Vagina (tissue), 2 donors: ENCODE data around the gene KCNIP4. TPM values are rescaled to one million over a fixed set of nuclear protein-coding genes. Genes with fewer than 3 reads are reported as not detected.
A peak's percentile ranks its signal among the peaks of the same experiment; 100 is the strongest.
"Not testable (repeated sequence)": the region's sequence is repeated elsewhere in the genome, so short reads cannot be mapped to it uniquely, and the experiment has no call there.

ENCODE experiments used
- DNase-seq, 2 donors: peaks; one replicate each; pipeline ENCODE4 v3.0.0-alpha.2; 2017; ENCODE audit errors: extremely low spot score in 2 of 2
- H3K27ac ChIP-seq: fragments of 200-600 bp; sonication (generic); one replicate; pipeline ENCODE4 v1.5.1; 2019
- H3K27me3 ChIP-seq: fragments of 200-600 bp; sonication (generic); one replicate; pipeline ENCODE4 v1.5.1; 2019
- H3K36me3 ChIP-seq, 2 donors: fragments of 200-600 bp; sonication (generic); one replicate each; pipeline ENCODE4 v1.5.1; 2017 to 2019
- H3K4me1 ChIP-seq: fragments of 200-600 bp; sonication (generic); one replicate; pipeline ENCODE4 v1.5.1; 2019
- H3K4me3 ChIP-seq, 2 donors: fragments of 200-600 bp; sonication (generic); 1 replicate in 1 of 2; 2 replicates in 1 of 2; pipeline ENCODE4 v1.5.1; 2016 to 2019
- H3K9me3 ChIP-seq: fragments of 200-600 bp; sonication (generic); one replicate; pipeline ENCODE4 v1.5.1; 2019
- POLR2A ChIP-seq, 2 donors: fragments of 450-650 bp; IDR thresholded peaks; one replicate each; pipeline ENCODE4 v1.6.1; 2017; ENCODE audit warnings: antibody characterized with exemption in 2 of 2, mild to moderate bottlenecking in 2 of 2, moderate library complexity in 2 of 2
- POLR2AphosphoS5 ChIP-seq, 2 donors: sonication (generic); formaldehyde crosslinking; IDR thresholded peaks; one replicate each; pipeline ENCODE4 v1.9.0; 2017; ENCODE audit warnings: antibody characterized with exemption in 2 of 2, mild to moderate bottlenecking in 2 of 2, low read depth in 1 of 2; ENCODE audit not compliant: insufficient read depth in 1 of 2
- intact Hi-C: fragments of 100-400 bp; cut with DNase I; formaldehyde crosslinking; loops from one replicate; pipeline ENCODE4 v1.15.1; 2023
- total RNA-seq: library from RNA; depleted of rRNA; stranded (reverse); fragments of >200 nt; gene quantifications from one replicate; pipeline ENCODE4 v1.2.3, GENCODE V29; 2016
- TF ChIP-seq, protein P1 (sequence below), 3 experiments: fragments of 450-650 bp in 2 of 3; fragments of 200-600 bp in 1 of 3; sonication (generic) in 1 of 3; IDR thresholded peaks; one replicate each; pipeline ENCODE4 v1.5.1; 2017 to 2019; ENCODE audit warnings: antibody characterized with exemption in 3 of 3, mild to moderate bottlenecking in 2 of 3, moderate library complexity in 2 of 3

Gene KCNIP4
- total RNA-seq, 1 donor from 2014 or later, result not detected

DNA sequence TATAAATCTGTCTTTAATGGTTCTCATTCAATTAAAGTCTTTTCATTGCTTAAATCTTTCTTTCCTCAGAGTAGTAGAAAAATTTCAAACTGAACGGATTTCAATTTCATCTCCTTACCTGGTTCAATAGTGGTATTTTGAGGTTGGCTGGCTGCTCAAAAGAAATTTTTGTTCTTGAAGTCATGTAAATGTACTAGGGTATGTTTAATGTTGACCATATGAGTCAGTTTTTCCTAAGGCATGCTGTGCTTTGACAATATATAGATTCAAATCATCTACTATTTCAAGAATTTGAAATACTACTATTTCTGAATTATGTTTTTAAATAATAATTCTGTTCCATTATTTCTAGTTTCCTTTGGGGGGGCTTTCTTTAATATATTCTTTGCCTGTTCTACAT lies 1142.9 kb downstream of the KCNIP4 start:
- TF ChIP-seq, protein P1, sequence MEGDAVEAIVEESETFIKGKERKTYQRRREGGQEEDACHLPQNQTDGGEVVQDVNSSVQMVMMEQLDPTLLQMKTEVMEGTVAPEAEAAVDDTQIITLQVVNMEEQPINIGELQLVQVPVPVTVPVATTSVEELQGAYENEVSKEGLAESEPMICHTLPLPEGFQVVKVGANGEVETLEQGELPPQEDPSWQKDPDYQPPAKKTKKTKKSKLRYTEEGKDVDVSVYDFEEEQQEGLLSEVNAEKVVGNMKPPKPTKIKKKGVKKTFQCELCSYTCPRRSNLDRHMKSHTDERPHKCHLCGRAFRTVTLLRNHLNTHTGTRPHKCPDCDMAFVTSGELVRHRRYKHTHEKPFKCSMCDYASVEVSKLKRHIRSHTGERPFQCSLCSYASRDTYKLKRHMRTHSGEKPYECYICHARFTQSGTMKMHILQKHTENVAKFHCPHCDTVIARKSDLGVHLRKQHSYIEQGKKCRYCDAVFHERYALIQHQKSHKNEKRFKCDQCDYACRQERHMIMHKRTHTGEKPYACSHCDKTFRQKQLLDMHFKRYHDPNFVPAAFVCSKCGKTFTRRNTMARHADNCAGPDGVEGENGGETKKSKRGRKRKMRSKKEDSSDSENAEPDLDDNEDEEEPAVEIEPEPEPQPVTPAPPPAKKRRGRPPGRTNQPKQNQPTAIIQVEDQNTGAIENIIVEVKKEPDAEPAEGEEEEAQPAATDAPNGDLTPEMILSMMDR (IDR thresholded peaks at IDR 0.05), result no peak
- TF ChIP-seq POLR2AphosphoS5 (IDR thresholded peaks at IDR 0.05; ENCODE audit: insufficient read depth in 1 of 2, low read depth in 1 of 2), result no peak
- TF ChIP-seq POLR2A (IDR thresholded peaks at IDR 0.05), result no peak
- no peaks in the 10 kb centered on the region for H3K36me3 ChIP-seq
- no peaks in the 10 kb centered on the region for H3K4me1 ChIP-seq
- no peak overlapping the region for H3K4me3 ChIP-seq
- DNase-seq, result no peak
- no peaks in the 10 kb centered on the region for H3K27me3 ChIP-seq
- no peak overlapping the region for H3K27ac ChIP-seq
- intact Hi-C loops, result no loop called here
- H3K9me3 ChIP-seq, result no peaks in the 10 kb centered on the region

- Histone ChIP-seq H3K27ac (no peak overlapping the region), H3K36me3 (no peaks in the 10 kb centered on the region), H3K9me3 (no peaks in the 10 kb centered on the region), H3K27me3 (no peaks in the 10 kb centered on the region), H3K4me1 (no peaks in the 10 kb centered on the region), H3K4me3 (no peak overlapping the region)
- DNase-seq, result no peak
- TF ChIP-seq, protein P1 (IDR thresholded peaks at IDR 0.05), result no peak
- no peak for TF ChIP-seq POLR2AphosphoS5 (IDR thresholded peaks at IDR 0.05; ENCODE audit: insufficient read depth in 1 of 2, low read depth in 1 of 2)
- no peak for TF ChIP-seq POLR2A (IDR thresholded peaks at IDR 0.05)
- intact Hi-C loops, result no loop called here
Observed at GRCh38 chr4:20787940-20788665, 1160.5 kb downstream of the KCNIP4 start.

- H3K27me3 ChIP-seq, H3K4me3 ChIP-seq, H3K9me3 ChIP-seq, H3K4me1 ChIP-seq, H3K36me3 ChIP-seq, DNase-seq, H3K27ac ChIP-seq, intact Hi-C loops: not testable (repeated sequence)
Observed at GRCh38 chr4:20783134-20783533, 1165.4 kb downstream of the KCNIP4 start.

DNA sequence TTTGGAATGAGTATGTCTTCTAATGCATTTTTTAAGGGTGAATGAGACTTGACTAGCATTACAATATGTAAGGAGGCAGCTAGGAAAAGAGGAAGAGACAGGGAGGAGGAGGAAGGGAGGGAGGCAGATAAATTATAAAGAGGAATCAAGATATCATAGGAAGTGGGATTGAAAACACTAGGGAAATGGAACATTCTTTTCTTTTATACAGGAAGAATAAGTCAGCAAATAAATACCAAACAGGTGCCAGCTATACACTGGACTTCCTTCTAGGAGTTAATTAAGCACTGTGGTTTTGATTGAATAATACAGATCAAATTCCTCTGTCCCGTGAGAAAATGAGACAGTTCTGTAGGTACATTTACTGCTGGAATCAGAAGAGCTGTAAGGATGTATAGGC lies 1169.7 kb downstream of the KCNIP4 start:
- DNase-seq, result no peak
- H3K9me3 ChIP-seq, result no peaks in the 10 kb centered on the region
- TF ChIP-seq POLR2AphosphoS5 (IDR thresholded peaks at IDR 0.05; ENCODE audit: insufficient read depth in 1 of 2, low read depth in 1 of 2), result no peak
- TF ChIP-seq, protein P1 (IDR thresholded peaks at IDR 0.05), result no peak
- TF ChIP-seq POLR2A (IDR thresholded peaks at IDR 0.05), result no peak
- H3K4me1 ChIP-seq, result no peaks in the 10 kb centered on the region
- no peaks in the 10 kb centered on the region for H3K27me3 ChIP-seq
- no peak overlapping the region for H3K27ac ChIP-seq
- H3K36me3 ChIP-seq, result no peaks in the 10 kb centered on the region
- intact Hi-C loops, result no loop called here
- H3K4me3 ChIP-seq, result no peak overlapping the region

- intact Hi-C loops, result no loop called here
- no peaks in the 10 kb centered on the region for H3K27me3 ChIP-seq
- no peak for DNase-seq
- H3K4me3 ChIP-seq, result no peak overlapping the region
- no peaks in the 10 kb centered on the region for H3K36me3 ChIP-seq
- no peaks in the 10 kb centered on the region for H3K9me3 ChIP-seq
- H3K4me1 ChIP-seq, result peaks cover 8% of the 10 kb centered on the region
- H3K27ac ChIP-seq, result no peak overlapping the region
- no peak for TF ChIP-seq POLR2AphosphoS5 (IDR thresholded peaks at IDR 0.05; ENCODE audit: insufficient read depth in 1 of 2, low read depth in 1 of 2)
- TF ChIP-seq, protein P1 (IDR thresholded peaks at IDR 0.05), result peak in 2 of 3 experiments; percentile 50 to 54
- TF ChIP-seq POLR2A (IDR thresholded peaks at IDR 0.05), result no peak
Observed at GRCh38 chr4:20773144-20773997, 1175.2 kb downstream of the KCNIP4 start.
